H1 (cell line): ENCODE results near the gene TMEM14B. TPM values are rescaled to one million over a fixed set of nuclear protein-coding genes. Genes with fewer than 3 reads are reported as not detected.

ENCODE experiments used
- CHD7 ChIP-seq: fragments of 300-600 bp; sonication (generic); IDR thresholded peaks from 2 replicates; pipeline ENCODE4 v1.7.1; 2012; ENCODE audit warnings: low read length, moderate library complexity, mild to moderate bottlenecking, inconsistent platforms; ENCODE audit not compliant: insufficient replicate concordance
- FOSL1 ChIP-seq: IDR thresholded peaks from 2 replicates; pipeline ENCODE4 v1.6.1; 2011; ENCODE audit warnings: mild to moderate bottlenecking, low read depth, low read length, moderate library complexity; ENCODE audit not compliant: insufficient read depth
- SAP30 ChIP-seq: fragments of 300-600 bp; sonication (generic); IDR thresholded peaks from 2 replicates; pipeline ENCODE4 v1.7.1; 2012; ENCODE audit warnings: low read length, moderate library complexity, mild to moderate bottlenecking, inconsistent platforms; ENCODE audit not compliant: insufficient read depth, insufficient replicate concordance
- SUZ12 ChIP-seq: fragments of 200-600 bp; sonication (generic); IDR thresholded peaks from 2 replicates; pipeline ENCODE4 v1.6.1; 2012; ENCODE audit warnings: mild to moderate bottlenecking, inconsistent platforms, low read length, moderate library complexity, mixed read lengths
- polyA plus RNA-seq, 7 experiments: library from polyadenylated mRNA; depleted of rRNA in 3 of 7; stranded (reverse) in 5 of 7; unstranded in 2 of 7; fragments of >200 nt in 5 of 7; fragments of 200-250 nt in 2 of 7; gene quantifications; 1 replicate in 5 of 7; 2 replicates in 1 of 7; 4 replicates in 1 of 7; pipeline versions ENCODE4 v1.2.1 to v1.2.3, GENCODE V29; 2011 to 2013; ENCODE audit warnings: missing spikeins in 2 of 7, mixed read lengths in 2 of 7
- total RNA-seq: library from RNA; stranded (reverse); fragmentation: NEBNext Ultra II Directional; extraction: Animal tissue kit (Norgen Biotek cat#: 25700); gene quantifications from 2 replicates; pipeline ENCODE4 v1.2.1, GENCODE V29; 2021

The TMEM14B gene
- total and polyA plus RNA-seq, 2 of the 8 experiments (the other 6 are each of a cell fraction or from before 2014, with no cell fraction given), result 84.6 to 109 TPM

GRCh38 chr6:10779076-10779475 lies 31.5 kb downstream of the TMEM14B start (continued):
- TF ChIP-seq CHD7 (no peak), SAP30 (no peak), FOSL1 (no peak), SUZ12 (no peak)
